Pancreas (tissue), 10 donors: ENCODE data around the gene TFPI. TPM values are rescaled to one million over a fixed set of nuclear protein-coding genes. Genes with fewer than 3 reads are reported as not detected.

ENCODE experiments used
- ATAC-seq, 4 donors: fragments of 200-7000 bp; cut with Tn5 transposase; one replicate each; pipeline versions ENCODE4 v1.8.0 to v1.9.1; 2020; ENCODE audit warnings: mild to moderate bottlenecking in 4 of 4, moderate library complexity in 4 of 4
- DNase-seq, 6 donors: peaks; one replicate each; pipeline ENCODE4 v3.0.0-alpha.2; 2020
- FAIRE-seq: peaks from 2 replicates; lab custom pipeline; 2012; peaks lifted over from hg19 to GRCh38; lab: Jason Lieb, UNC
- H3K27ac ChIP-seq, 4 donors: fragments of 200-600 bp; sonication (generic); 1 replicate in 3 of 4; 2 replicates in 1 of 4; pipeline versions ENCODE4 v1.5.0 to v1.8.0; 2020
- H3K27me3 ChIP-seq, 4 donors: fragments of 200-600 bp; one replicate each; pipeline ENCODE4 v1.8.0; 2021
- H3K36me3 ChIP-seq, 3 donors: fragments of 200-600 bp; sonication (generic) in 1 of 3; one replicate each; pipeline versions ENCODE4 v1.5.0 to v1.8.0; 2020 to 2021
- H3K4me1 ChIP-seq, 3 donors: fragments of 200-600 bp; one replicate each; pipeline ENCODE4 v1.8.0; 2021
- H3K4me3 ChIP-seq, 4 donors: fragments of 200-600 bp; sonication (generic) in 2 of 4; one replicate each; pipeline versions ENCODE4 v1.5.0 to v1.8.0; 2020 to 2021
- H3K9me3 ChIP-seq, 4 donors: fragments of 200-600 bp; one replicate each; pipeline ENCODE4 v1.8.0; 2021
- WGBS, 2 donors: extraction: QIAGEN DNeasy Blood & Tissue Kit; methylation state at CpG; one replicate each; pipeline ENCODE4 v1.1.7; 2013; 5-methylcytosine and 5-hydroxymethylcytosine counted together
- intact Hi-C, 3 donors: fragments of 100-400 bp; cut with DNase I; formaldehyde crosslinking; loops; one replicate each; pipeline versions ENCODE4 v1.11.1 to v1.14.2; 2022
- polyA plus RNA-seq, 2 donors: library from polyadenylated mRNA; stranded (reverse); fragments of 200-250 nt; gene quantifications; one replicate each; pipeline ENCODE4 v1.2.3, GENCODE V29; 2013
- total RNA-seq, 6 donors: library from RNA; stranded (reverse); fragmentation: NEBNext Ultra II Directional in 4 of 6; extraction: Animal tissue kit (Norgen Biotek cat#: 25700) in 4 of 6; gene quantifications; one replicate each; pipeline versions ENCODE4 v1.2.1 to v1.2.4, GENCODE V29; 2021 to 2023
- TF ChIP-seq, protein P1 (sequence below), 4 donors: fragments of 200-600 bp; sonication (generic) in 3 of 4; IDR thresholded peaks; one replicate each; pipeline versions ENCODE4 v1.5.0 to v1.8.0; 2021; ENCODE audit warnings: antibody characterized with exemption in 4 of 4
- donor health status: healthy with polysubstance abuse.
- donor health status: DM: no; HTN: no; CAD: no; lungs with moderate emphysema.
- donor health status: DM: no; HTN: no; CAD: no.
- donor health status: control.
- donor health status: control.
- donor health status: Bipolar disorder and iron deficiency.
- donor health status: DM: yes; HTN: yes; CAD: no.
- donor health status: DM: no; HTN: no; CAD: no.
- donor health status: DM: no; HTN: no; CAD: no.
- donor health status: DM: yes; HTN: yes; CAD: no.

Gene TFPI
- total RNA-seq (10 to 100 TPM in 5 of 6 donors, 1 to 10 TPM in 1; 7.9 to 25.8 (median 21.6) TPM), polyA plus RNA-seq (10 to 100 TPM; 11.9 to 15.4 TPM)

DNA sequence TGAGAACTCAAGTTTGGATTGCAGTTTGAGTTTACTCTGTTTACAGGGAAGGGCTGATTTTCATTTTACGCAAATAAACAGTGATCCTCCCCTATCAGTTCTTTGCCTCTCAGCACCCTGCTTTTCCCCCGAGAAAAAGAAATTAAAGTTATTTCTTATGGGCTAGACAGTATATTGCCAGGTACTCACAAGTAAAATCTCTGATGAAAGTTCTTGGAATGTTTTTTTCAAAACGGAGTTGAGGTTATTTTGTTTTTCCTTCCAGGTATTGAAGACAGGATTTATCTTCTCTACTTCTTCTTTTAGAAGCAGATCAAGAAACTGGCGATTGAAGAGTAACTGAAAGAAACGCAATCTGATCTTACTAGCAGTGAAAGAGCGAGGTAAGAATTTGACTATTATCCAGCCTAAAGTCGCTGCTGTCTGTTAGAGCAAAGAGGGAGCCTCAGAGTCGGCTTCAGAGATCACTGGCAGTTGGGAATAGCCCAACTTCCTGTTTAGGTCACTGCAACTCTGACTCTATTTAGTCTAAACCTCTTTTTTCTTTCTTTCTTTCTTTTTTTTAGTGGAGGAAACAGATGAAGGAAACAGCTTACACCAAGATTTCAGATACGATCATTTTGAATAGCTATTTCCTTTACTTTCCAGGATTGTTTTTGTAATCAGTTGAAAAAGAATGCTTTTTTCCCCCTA, at the start of gene TFPI:
Gene TFPI, minus strand, starts transcription at position 425 of the 693 bp plus-strand sequence. CDS start 50,667 bp downstream, outside the sequence.
- no peaks in the 10 kb centered on the region for H3K27me3 ChIP-seq
- intact Hi-C loops, result no loop called here
- H3K4me3 ChIP-seq, result peak within 1 kb of the TSS; percentile 1 to 40 (median 22)
- TF ChIP-seq, protein P1, sequence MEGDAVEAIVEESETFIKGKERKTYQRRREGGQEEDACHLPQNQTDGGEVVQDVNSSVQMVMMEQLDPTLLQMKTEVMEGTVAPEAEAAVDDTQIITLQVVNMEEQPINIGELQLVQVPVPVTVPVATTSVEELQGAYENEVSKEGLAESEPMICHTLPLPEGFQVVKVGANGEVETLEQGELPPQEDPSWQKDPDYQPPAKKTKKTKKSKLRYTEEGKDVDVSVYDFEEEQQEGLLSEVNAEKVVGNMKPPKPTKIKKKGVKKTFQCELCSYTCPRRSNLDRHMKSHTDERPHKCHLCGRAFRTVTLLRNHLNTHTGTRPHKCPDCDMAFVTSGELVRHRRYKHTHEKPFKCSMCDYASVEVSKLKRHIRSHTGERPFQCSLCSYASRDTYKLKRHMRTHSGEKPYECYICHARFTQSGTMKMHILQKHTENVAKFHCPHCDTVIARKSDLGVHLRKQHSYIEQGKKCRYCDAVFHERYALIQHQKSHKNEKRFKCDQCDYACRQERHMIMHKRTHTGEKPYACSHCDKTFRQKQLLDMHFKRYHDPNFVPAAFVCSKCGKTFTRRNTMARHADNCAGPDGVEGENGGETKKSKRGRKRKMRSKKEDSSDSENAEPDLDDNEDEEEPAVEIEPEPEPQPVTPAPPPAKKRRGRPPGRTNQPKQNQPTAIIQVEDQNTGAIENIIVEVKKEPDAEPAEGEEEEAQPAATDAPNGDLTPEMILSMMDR (IDR thresholded peaks at IDR 0.05), result no peak
- ATAC-seq (peak; percentile 60 to 84 (median 78)), FAIRE-seq (peak; percentile 17), DNase-seq (peak in 1 of 6 donors; percentile 24)
- no peaks in the 10 kb centered on the region for H3K36me3 ChIP-seq
- 15 to 21% methylated on average over 9 of the region's 9 CpGs for WGBS, 2 donors
- H3K9me3 ChIP-seq, result no peaks in the 10 kb centered on the region
- H3K4me1 ChIP-seq, result peaks cover 6 to 40% (median 29%) of the 10 kb centered on the region in 3 donors
- peak within 1 kb of the TSS in 3 of 4 donors; percentile 25 to 75 (median 72) for H3K27ac ChIP-seq

DNA sequence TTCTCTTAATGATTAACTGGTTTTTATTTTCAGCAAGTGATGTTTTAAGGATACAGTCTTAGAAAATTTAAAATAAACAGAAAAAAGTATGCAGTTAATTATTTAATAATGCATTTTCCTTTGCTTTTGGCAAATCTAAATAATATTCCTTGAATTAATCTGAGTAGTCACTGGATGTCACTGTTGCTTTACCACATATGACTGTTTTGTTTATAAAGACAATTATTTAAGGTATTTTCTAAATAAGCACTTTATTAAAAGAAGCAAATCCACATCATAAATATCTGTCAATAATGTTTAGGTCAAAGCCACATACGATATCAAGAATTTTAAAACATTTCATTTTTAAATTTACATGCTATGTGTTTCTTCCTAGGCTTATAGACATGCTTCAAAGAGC, 40.6 kb upstream of the TFPI start:
- no peak for DNase-seq
- Histone ChIP-seq H3K27ac (no peak overlapping the region), H3K9me3 (no peaks in the 10 kb centered on the region), H3K4me1 (peaks cover 0 to 7% (median 0%) of the 10 kb centered on the region in 3 donors), H3K4me3 (no peak overlapping the region), H3K36me3 (no peaks in the 10 kb centered on the region), H3K27me3 (no peaks in the 10 kb centered on the region)
- 74 to 85% methylated on average over 1 of the region's 1 CpG for WGBS, 2 donors
- ATAC-seq, result no peak
- peak; percentile 20 for FAIRE-seq
- TF ChIP-seq, protein P1 (IDR thresholded peaks at IDR 0.05), result no peak
- intact Hi-C loops, result loop anchor here in 2 of 3 donors (10.0 kb wide), 2 partner anchors 250 to 910 kb away; no protein-coding TSS in a partner anchor

DNA sequence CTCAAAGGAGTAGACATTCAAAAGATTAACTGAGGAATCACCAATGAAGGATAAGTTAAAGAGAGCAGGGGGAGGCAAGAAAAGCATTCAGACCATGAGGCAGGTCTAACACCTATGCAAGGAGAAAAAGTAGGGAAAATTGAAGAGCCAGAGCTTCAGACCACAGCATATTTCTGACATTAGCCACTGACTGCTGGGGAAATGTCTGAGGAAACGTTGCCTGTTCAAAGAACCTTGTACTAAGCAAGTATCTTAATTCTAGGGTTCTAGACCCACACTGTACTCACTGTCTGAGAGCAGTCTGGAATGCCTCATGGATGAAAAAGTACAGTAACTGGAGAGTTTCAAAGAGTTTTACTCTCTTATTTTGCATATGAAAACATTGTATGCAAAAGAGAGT, 39.5 kb upstream of the TFPI start:
- TF ChIP-seq, protein P1 (IDR thresholded peaks at IDR 0.05), result no peak
- Histone ChIP-seq H3K4me1 (peaks cover 0 to 7% (median 0%) of the 10 kb centered on the region in 3 donors), H3K27me3 (no peaks in the 10 kb centered on the region), H3K27ac (no peak overlapping the region), H3K9me3 (no peaks in the 10 kb centered on the region), H3K36me3 (no peaks in the 10 kb centered on the region), H3K4me3 (no peak overlapping the region)
- intact Hi-C loops, result loop anchor here in 2 of 3 donors (10.0 kb wide), 2 partner anchors 251 to 911 kb away; no protein-coding TSS in a partner anchor
- WGBS, 2 donors, result 60 to 65% methylated on average over 1 of the region's 1 CpG
- DNase-seq (no peak), FAIRE-seq (no peak), ATAC-seq (no peak)

DNA sequence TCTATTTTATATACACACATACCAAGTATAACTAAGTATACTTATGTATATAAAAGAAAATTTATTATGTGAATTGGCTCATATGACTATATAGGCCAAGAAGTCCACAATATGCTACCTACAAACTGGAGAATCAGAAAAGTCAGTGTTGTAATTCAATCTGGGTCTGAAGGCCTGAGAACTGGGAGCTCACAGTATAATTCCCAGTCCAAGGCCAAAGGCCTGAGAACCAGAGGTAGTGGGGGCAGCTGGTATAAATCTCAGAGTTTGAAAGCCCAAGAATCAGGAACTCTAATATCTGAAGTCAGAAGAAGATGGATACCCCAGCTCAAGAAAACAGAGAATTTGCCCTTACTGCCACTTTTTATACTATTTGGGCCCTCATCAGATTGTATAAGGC, 38.9 kb upstream of the TFPI start:
- Histone ChIP-seq H3K9me3 (no peaks in the 10 kb centered on the region), H3K4me1 (peaks cover 0 to 7% (median 0%) of the 10 kb centered on the region in 3 donors), H3K4me3 (no peak overlapping the region), H3K27me3 (no peaks in the 10 kb centered on the region), H3K36me3 (no peaks in the 10 kb centered on the region), H3K27ac (no peak overlapping the region)
- intact Hi-C loops, result loop anchor here in 2 of 3 donors (10.0 kb wide), 2 partner anchors 252 to 912 kb away; no protein-coding TSS in a partner anchor
- ATAC-seq, result peak in 3 of 4 donors; percentile 25 to 72 (median 61)
- TF ChIP-seq, protein P1 (IDR thresholded peaks at IDR 0.05), result no peak
- DNase-seq, result peak in 1 of 6 donors; percentile 11
- no peak for FAIRE-seq
